Endothelial cell of umbilical vein (primary cell): Measurements from ENCODE around the gene ARID2. TPM values are rescaled to one million over a fixed set of nuclear protein-coding genes. Genes with fewer than 3 reads are reported as not detected.

ENCODE experiments used
- BruUV-seq: library from RNA; stranded (reverse); fragments of 400-500 nt; replicated peaks from 2 replicates; lab custom pipeline; 2021; lab: Mats Ljungman, UMichigan
- CTCF ChIA-PET: fragments of 300-600, 350-600 bp; sonication (Branson Sonifier 250); formaldehyde crosslinking; loops from one replicate; lab custom pipeline; 2021; ENCODE audit warnings: antibody characterized with exemption, inconsistent platforms; lab: Charles Lee
- POLR2A ChIA-PET: fragments of 300-600, 350-600 bp; sonication (Branson Sonifier 250); formaldehyde crosslinking; loops from one replicate; lab custom pipeline; 2021; ENCODE audit warnings: antibody characterized with exemption, inconsistent platforms; lab: Charles Lee
- DNase-seq: peaks from one replicate; pipeline ENCODE4 v3.0.0-alpha.2; 2011; ENCODE audit warnings: low read depth, low spot score
- FAIRE-seq: peaks from 2 replicates; lab custom pipeline; 2011; peaks lifted over from hg19 to GRCh38; lab: Jason Lieb, UNC
- H2AFZ ChIP-seq: 2 replicates; pipeline ENCODE4 v1.6.0; 2012; ENCODE audit warnings: low read depth, low read length, control low read depth, inconsistent platforms
- H3K27ac ChIP-seq: 2 replicates; pipeline ENCODE4 v1.5.1; 2011; ENCODE audit warnings: low read depth, mild to moderate bottlenecking, control low read depth, low read length, moderate library complexity; ENCODE audit not compliant: insufficient read depth
- H3K27me3 ChIP-seq, 2 experiments: 2 replicates each; pipeline versions ENCODE4 v1.6.0 to v1.6.1; 2011; ENCODE audit warnings: low read length in 2 of 2, mixed read lengths in 1 of 2; ENCODE audit not compliant: control insufficient read depth in 2 of 2, insufficient read depth in 2 of 2
- H3K36me3 ChIP-seq, 2 experiments: 2 replicates in 1 of 2; 3 replicates in 1 of 2; pipeline ENCODE4 v1.5.1; 2011; ENCODE audit warnings: low read length in 2 of 2, mild to moderate bottlenecking in 1 of 2, moderate library complexity in 1 of 2; ENCODE audit not compliant: control insufficient read depth in 2 of 2, insufficient read depth in 2 of 2; ENCODE audit errors: extremely low read depth in 1 of 2
- H3K4me1 ChIP-seq: 3 replicates; pipeline ENCODE4 v1.5.1; 2011; ENCODE audit warnings: mild to moderate bottlenecking, low read length; ENCODE audit not compliant: control insufficient read depth, insufficient read depth; ENCODE audit errors: extremely low read depth
- H3K4me2 ChIP-seq: 2 replicates; pipeline ENCODE4 v1.6.1; 2011; ENCODE audit warnings: low read length, control low read depth, mixed read lengths; ENCODE audit not compliant: insufficient read depth
- H3K4me3 ChIP-seq, 3 experiments: fragments of 200-600 bp in 1 of 3; sonication (generic), shearing (Covaris generic) in 1 of 3; replicated peaks in 1 of 3; 2 replicates each; pipeline ENCODE4 v1.5.1; 2011 to 2016; ENCODE audit warnings: control low read depth in 3 of 3, low read length in 3 of 3, mild to moderate bottlenecking in 2 of 3, inconsistent platforms in 1 of 3, low read depth in 1 of 3, moderate library complexity in 1 of 3; ENCODE audit not compliant: insufficient read depth in 1 of 3
- H3K79me2 ChIP-seq: 2 replicates; pipeline ENCODE4 v1.6.0; 2012; ENCODE audit warnings: low read length, inconsistent platforms; ENCODE audit not compliant: control insufficient read depth, insufficient read depth
- H3K9ac ChIP-seq: replicated peaks from 2 replicates; pipeline ENCODE3; 2011; ENCODE audit warnings: low read length, control low read depth; ENCODE audit not compliant: insufficient read depth; ENCODE audit errors: extremely low read depth
- H3K9me1 ChIP-seq: replicated peaks from 3 replicates; pipeline ENCODE4 v1.6.0; 2011; ENCODE audit warnings: mild to moderate bottlenecking, low read length; ENCODE audit not compliant: control insufficient read depth, insufficient read depth; ENCODE audit errors: extremely low read depth
- H3K9me3 ChIP-seq: replicated peaks from 2 replicates; pipeline ENCODE4 v1.5.1; 2012; ENCODE audit warnings: low read length, inconsistent platforms; ENCODE audit not compliant: control insufficient read depth, insufficient read depth
- H4K20me1 ChIP-seq: replicated peaks from 2 replicates; pipeline ENCODE3; 2011; ENCODE audit warnings: mild to moderate bottlenecking, low read length; ENCODE audit not compliant: control insufficient read depth, insufficient read depth; ENCODE audit errors: extremely low read depth
- CTCF ChIP-seq, 2 donors: IDR thresholded peaks; 1 replicate in 1 of 2; 2 replicates in 1 of 2; pipeline ENCODE4 v1.5.1; 2011; ENCODE audit warnings: low read length in 2 of 2, mild to moderate bottlenecking in 2 of 2, moderate library complexity in 2 of 2, control low read depth in 1 of 2, inconsistent platforms in 1 of 2, low read depth in 1 of 2; ENCODE audit not compliant: insufficient read depth in 1 of 2; ENCODE audit errors: extremely low read depth in 1 of 2
- EZH2 ChIP-seq: IDR thresholded peaks from 2 replicates; pipeline ENCODE4 v1.6.1; 2012; ENCODE audit warnings: borderline replicate concordance, low read depth, mild to moderate bottlenecking, moderate library complexity, low read length, inconsistent platforms; ENCODE audit not compliant: severe bottlenecking
- FOS ChIP-seq: IDR thresholded peaks from 2 replicates; pipeline ENCODE4 v1.6.1; 2011; ENCODE audit warnings: mild to moderate bottlenecking, low read length, moderate library complexity, borderline replicate concordance; ENCODE audit not compliant: insufficient read depth
- GATA2 ChIP-seq: IDR thresholded peaks from 2 replicates; pipeline ENCODE4 v1.7.0; 2011; ENCODE audit warnings: low read depth, mild to moderate bottlenecking, moderate library complexity, mixed read lengths, low read length; ENCODE audit not compliant: insufficient read length, insufficient read depth
- JUN ChIP-seq: IDR thresholded peaks from 2 replicates; pipeline ENCODE4 v1.6.1; 2011; ENCODE audit warnings: borderline replicate concordance, low read depth; ENCODE audit not compliant: insufficient read length, insufficient read depth
- MAX ChIP-seq: IDR thresholded peaks from 2 replicates; pipeline ENCODE4 v1.6.1; 2011; ENCODE audit not compliant: insufficient read depth, insufficient read length
- MYC ChIP-seq: IDR thresholded peaks from one replicate; pipeline ENCODE4 v1.6.1; 2011; ENCODE audit warnings: mild to moderate bottlenecking, low read depth, low read length
- POLR2A ChIP-seq: IDR thresholded peaks from 2 replicates; pipeline ENCODE4 v1.6.1; 2012; ENCODE audit warnings: low read depth, mild to moderate bottlenecking, control low read depth, low read length
- POLR2AphosphoS5 ChIP-seq: IDR thresholded peaks from 2 replicates; pipeline ENCODE4 v1.6.1; 2012; ENCODE audit warnings: low read depth, mild to moderate bottlenecking, control low read depth, low read length, moderate library complexity; ENCODE audit not compliant: insufficient read depth
- dilution Hi-C: fragments of 300-500 bp; cut with MboI; formaldehyde crosslinking; loops from one replicate; pipeline ENCODE4 v1.15.0; 2019; ENCODE audit warnings: low sequenced_read_pairs; ENCODE audit not compliant: extremely low pct_ligation_motif_present
- intact Hi-C: fragments of 100-400 bp; cut with micrococcal nuclease; formaldehyde crosslinking; loops from one replicate; pipeline ENCODE4 v1.10.0; 2022
- polyA plus RNA-seq, 4 experiments: library from polyadenylated mRNA; depleted of rRNA in 3 of 4; stranded (reverse) in 3 of 4; unstranded in 1 of 4; fragments of >200 nt; gene quantifications; 2 replicates each; pipeline versions ENCODE4 v1.2.1 to v1.2.3, GENCODE V29; 2011 to 2012; ENCODE audit warnings: missing spikeins in 1 of 4
- total RNA-seq: library from RNA; stranded (reverse); gene quantifications from 2 replicates; pipeline ENCODE4 v1.2.3, GENCODE V29; 2021

ARID2 gene
- total and polyA plus RNA-seq, 2 donors (not counting 3 experiments of a cell fraction or from before 2014, with no cell fraction given) = 10.8 to 26.7 TPM

- dilution Hi-C loops = no loop called here
- H3K27me3 ChIP-seq = no peaks in the 10 kb centered on the region
- POLR2A ChIA-PET = no interaction called here
- no peak overlapping the region for H3K27ac ChIP-seq
- H3K4me2 ChIP-seq = no peak overlapping the region
- no peaks in the 10 kb centered on the region for H3K36me3 ChIP-seq
- H3K4me3 ChIP-seq = no peak overlapping the region
- no TSS peak for BruUV-seq
- intact Hi-C loops = no loop called here
- FAIRE-seq (no peak), DNase-seq (no peak)
- H3K9ac ChIP-seq = no peak overlapping the region
- TF ChIP-seq POLR2AphosphoS5 (no peak), FOS (no peak), EZH2 (no peak), POLR2A (no peak), MYC (no peak), MAX (no peak), GATA2 (no peak), JUN (no peak)
- H2AFZ ChIP-seq = no peak overlapping the region
- no peaks in the 10 kb centered on the region for H3K9me1 ChIP-seq
- no peaks in the 10 kb centered on the region for H3K4me1 ChIP-seq
- H4K20me1 ChIP-seq = no peaks in the 10 kb centered on the region
- CTCF ChIA-PET = no interaction called here
- no peaks in the 10 kb centered on the region for H3K9me3 ChIP-seq
- no peaks in the 10 kb centered on the region for H3K79me2 ChIP-seq
Measured at GRCh38 chr12:45712319-45712718, 17.2 kb upstream of the ARID2 start.

GRCh38 chr12:45713078-45713477 lies 16.4 kb upstream of the ARID2 start:
- Histone ChIP-seq H3K9me1 (no peaks in the 10 kb centered on the region), H4K20me1 (no peaks in the 10 kb centered on the region), H3K9me3 (no peaks in the 10 kb centered on the region), H3K4me2 (no peak overlapping the region), H3K27me3 (no peaks in the 10 kb centered on the region), H3K36me3 (no peaks in the 10 kb centered on the region), H3K9ac (no peak overlapping the region), H3K79me2 (no peaks in the 10 kb centered on the region), H3K4me3 (no peak overlapping the region), H3K27ac (no peak overlapping the region), H3K4me1 (no peaks in the 10 kb centered on the region), H2AFZ (no peak overlapping the region)
- CTCF ChIA-PET = no interaction called here
- intact Hi-C loops = no loop called here
- TF ChIP-seq JUN = no peak
- no peak for TF ChIP-seq EZH2
- no peak for TF ChIP-seq POLR2AphosphoS5
- no peak for TF ChIP-seq POLR2A
- TF ChIP-seq CTCF (IDR thresholded peaks at IDR 0.05; ENCODE audit: extremely low read depth in 1 of 2, insufficient read depth in 1 of 2, low read depth in 1 of 2, low read length in 2 of 2) = no peak
- no peak for TF ChIP-seq GATA2
- no peak for TF ChIP-seq MAX
- no peak for TF ChIP-seq MYC
- TF ChIP-seq FOS = no peak
- dilution Hi-C loops = no loop called here
- BruUV-seq = no TSS peak
- FAIRE-seq (no peak), DNase-seq (peak; percentile 9)
- POLR2A ChIA-PET = no interaction called here
